Keratinocyte (primary cell): ENCODE data around the gene POLR2L. TPM values are rescaled to one million over a fixed set of nuclear protein-coding genes. Genes with fewer than 3 reads are reported as not detected.

Source experiments
- DNase-seq: peaks from one replicate; pipeline ENCODE4 v3.0.0-alpha.2; 2011; ENCODE audit warnings: low read depth, missing footprints, low spot score
- FAIRE-seq: peaks from 2 replicates; lab custom pipeline; 2011; peaks lifted over from hg19 to GRCh38; lab: Jason Lieb, UNC
- H2AFZ ChIP-seq: 2 replicates; pipeline ENCODE4 v1.6.0; 2012; ENCODE audit warnings: low read length, control low read depth, inconsistent platforms; ENCODE audit not compliant: control insufficient read depth
- H3K27ac ChIP-seq: 2 replicates; pipeline ENCODE4 v1.5.1; 2011; ENCODE audit warnings: low read length; ENCODE audit not compliant: control insufficient read depth, insufficient read depth
- H3K27me3 ChIP-seq: 3 replicates; pipeline ENCODE4 v1.6.0; 2011; ENCODE audit warnings: low read length; ENCODE audit not compliant: control insufficient read depth, insufficient read depth; ENCODE audit errors: extremely low read depth
- H3K36me3 ChIP-seq, 2 experiments: 2 replicates in 1 of 2; 3 replicates in 1 of 2; pipeline ENCODE4 v1.5.1; 2011; ENCODE audit warnings: low read length in 2 of 2, mild to moderate bottlenecking in 1 of 2; ENCODE audit not compliant: control insufficient read depth in 2 of 2, insufficient read depth in 2 of 2; ENCODE audit errors: extremely low read depth in 1 of 2
- H3K4me1 ChIP-seq: 3 replicates; pipeline ENCODE4 v1.5.1; 2011; ENCODE audit warnings: low read length; ENCODE audit not compliant: control insufficient read depth, insufficient read depth; ENCODE audit errors: extremely low read depth
- H3K4me2 ChIP-seq: 3 replicates; pipeline ENCODE4 v1.6.0; 2011; ENCODE audit warnings: low read depth, low read length; ENCODE audit not compliant: control insufficient read depth, insufficient read depth; ENCODE audit errors: extremely low read depth
- H3K4me3 ChIP-seq, 3 experiments: fragments of 200-600 bp in 1 of 3; sonication (generic) in 1 of 3; 2 replicates in 2 of 3; 3 replicates in 1 of 3; pipeline ENCODE4 v1.5.1; 2011 to 2016; ENCODE audit warnings: low read length in 3 of 3, mild to moderate bottlenecking in 3 of 3, control low read depth in 2 of 3, inconsistent platforms in 1 of 3, low read depth in 1 of 3, mixed read lengths in 1 of 3, mixed run types in 1 of 3, moderate library complexity in 1 of 3; ENCODE audit not compliant: control insufficient read depth in 2 of 3, insufficient read depth in 2 of 3; ENCODE audit errors: extremely low read depth in 1 of 3
- H3K79me2 ChIP-seq: 2 replicates; pipeline ENCODE4 v1.6.0; 2012; ENCODE audit warnings: low read length; ENCODE audit not compliant: control insufficient read depth, insufficient read depth
- H3K9ac ChIP-seq: 3 replicates; pipeline ENCODE4 v1.6.0; 2011; ENCODE audit warnings: low read length; ENCODE audit not compliant: control insufficient read depth, insufficient read depth; ENCODE audit errors: extremely low read depth
- H3K9me1 ChIP-seq: 3 replicates; pipeline ENCODE4 v1.6.0; 2011; ENCODE audit warnings: low read length; ENCODE audit not compliant: control insufficient read depth, insufficient read depth; ENCODE audit errors: extremely low read depth
- H3K9me3 ChIP-seq: 2 replicates; pipeline ENCODE4 v1.5.1; 2012; ENCODE audit warnings: low read depth, low read length; ENCODE audit not compliant: control insufficient read depth
- H4K20me1 ChIP-seq: 3 replicates; pipeline ENCODE4 v1.6.0; 2011; ENCODE audit warnings: low read length; ENCODE audit not compliant: control insufficient read depth, insufficient read depth; ENCODE audit errors: extremely low read depth
- CTCF ChIP-seq, 3 experiments: IDR thresholded peaks in 1 of 3; conservative IDR thresholded peaks in 1 of 3; optimal IDR thresholded peaks in 1 of 3; 2 replicates in 2 of 3; 3 replicates in 1 of 3; pipeline versions ENCODE3 to v1.5.1; 2011; ENCODE audit warnings: low read length in 3 of 3, mild to moderate bottlenecking in 3 of 3, moderate library complexity in 2 of 3, control low read depth in 1 of 3, inconsistent platforms in 1 of 3; ENCODE audit not compliant: insufficient read depth in 2 of 3; ENCODE audit errors: extremely low read depth in 1 of 3
- EZH2 ChIP-seq: IDR thresholded peaks from one replicate; pipeline ENCODE4 v1.6.1; 2012; ENCODE audit warnings: inconsistent platforms, mild to moderate bottlenecking, low read length, moderate library complexity
- dilution Hi-C: fragments of 300-500 bp; cut with MboI; formaldehyde crosslinking; loops from one replicate; pipeline ENCODE4 v1.7.0; 2020; ENCODE audit warnings: low sequenced_read_pairs; ENCODE audit not compliant: extremely low pct_ligation_motif_present
- polyA plus RNA-seq, 5 experiments: library from polyadenylated mRNA; depleted of rRNA in 3 of 5; stranded (reverse) in 3 of 5; stranded (forward) in 1 of 5; unstranded in 1 of 5; fragments of >200 nt; gene quantifications; 1 replicate in 1 of 5; 2 replicates in 3 of 5; 3 replicates in 1 of 5; pipeline versions ENCODE4 v1.2.1 to v1.2.3, GENCODE V29; 2011 to 2012; ENCODE audit warnings: missing spikeins in 2 of 5, low read depth in 1 of 5, low replicate concordance in 1 of 5

Gene POLR2L
- polyA plus RNA-seq, 1 donor (not counting 4 experiments of a cell fraction or from before 2014, with no cell fraction given) = 145 TPM

- Histone ChIP-seq H3K36me3 (peaks cover 0 to 4% of the 10 kb centered on the region in 2 experiments), H3K27ac (no peak overlapping the region), H3K4me1 (peaks cover 36% of the 10 kb centered on the region), H3K79me2 (peaks cover 11% of the 10 kb centered on the region), H3K9ac (no peak overlapping the region), H3K9me1 (no peaks in the 10 kb centered on the region), H3K4me3 (peak overlapping the region; percentile 1 to 53 (median 42)), H3K4me2 (peak overlapping the region; percentile 76), H3K27me3 (peaks cover 50% of the 10 kb centered on the region), H3K9me3 (no peaks in the 10 kb centered on the region), H4K20me1 (no peaks in the 10 kb centered on the region), H2AFZ (peak overlapping the region; percentile 22)
- no peak for TF ChIP-seq CTCF (optimal IDR thresholded peaks at IDR 0.05 in 1 of 3, IDR thresholded peaks at IDR 0.05 in 1 of 3, conservative IDR thresholded peaks at IDR 0.05 in 1 of 3; ENCODE audit: extremely low read depth in 1 of 3, insufficient read depth in 2 of 3, low read length in 3 of 3)
- peak; percentile 63 for TF ChIP-seq EZH2
- no peak for FAIRE-seq
- dilution Hi-C loops = no loop called here
- DNase-seq = no peak
Observed at GRCh38 chr11:829176-829846, 13.0 kb downstream of the POLR2L start.

GRCh38 chr11:828506-829175 lies 13.7 kb downstream of the POLR2L start:
- H2AFZ ChIP-seq = no peak overlapping the region

More at GRCh38 chr11:828506-829175, 13.7 kb downstream of the POLR2L start:
- Histone ChIP-seq H3K4me2 (no peak overlapping the region), H3K9me1 (no peaks in the 10 kb centered on the region), H3K36me3 (peaks cover 0 to 4% of the 10 kb centered on the region in 2 experiments), H3K9me3 (no peaks in the 10 kb centered on the region), H3K4me1 (peaks cover 32% of the 10 kb centered on the region), H3K27me3 (peaks cover 50% of the 10 kb centered on the region), H3K4me3 (no peak overlapping the region), H3K9ac (no peak overlapping the region), H3K79me2 (peaks cover 6% of the 10 kb centered on the region), H3K27ac (no peak overlapping the region), H4K20me1 (no peaks in the 10 kb centered on the region)
- FAIRE-seq (no peak), DNase-seq (no peak)
- TF ChIP-seq CTCF (optimal IDR thresholded peaks at IDR 0.05 in 1 of 3, IDR thresholded peaks at IDR 0.05 in 1 of 3, conservative IDR thresholded peaks at IDR 0.05 in 1 of 3; ENCODE audit: extremely low read depth in 1 of 3, insufficient read depth in 2 of 3, low read length in 3 of 3) = no peak
- no peak for TF ChIP-seq EZH2
- dilution Hi-C loops = no loop called here
